ENCODE results near the gene NEB.

- no peak for TF ChIP-seq EZH2 (IDR thresholded peaks at IDR 0.05; ENCODE audit: low read length, unreplicated experiment)
- TF ChIP-seq CTCF (conservative IDR thresholded peaks at IDR 0.05; ENCODE audit: low read depth, low read length) = no peak
- TF ChIP-seq EZH2phosphoT487 (IDR thresholded peaks at IDR 0.05; ENCODE audit: borderline replicate concordance, low read length) = no peak
Measured at GRCh38 chr2:151681051-151681450, 53.2 kb downstream of the NEB start.
